WTC11 (cell line): ENCODE measurements around the gene IL6ST. TPM values are rescaled to one million over a fixed set of nuclear protein-coding genes. Genes with fewer than 3 reads are reported as not detected.

Experiments used
- ATAC-seq: fragments of 200-7000 bp; cut with Tn5 transposase; 2 replicates; pipeline ENCODE4 v1.10.0; 2021; ENCODE audit warnings: mild to moderate bottlenecking, moderate library complexity
- CTCF ChIA-PET: fragments of 300-600 bp; sonication (Branson Sonifier 250); formaldehyde crosslinking; loops from one replicate; lab custom pipeline; 2021; ENCODE audit warnings: antibody characterized with exemption; lab: Charles Lee
- POLR2A ChIA-PET: fragments of 350-600 bp; sonication (Branson Sonifier 250); formaldehyde crosslinking; loops from one replicate; lab custom pipeline; 2021; ENCODE audit warnings: antibody characterized with exemption; lab: Charles Lee
- DNase-seq: peaks from one replicate; pipeline ENCODE4 v3.0.0; 2021; ENCODE audit warnings: low spot score
- H3K27ac Mint-ChIP-seq: 2 replicates; pipeline ENCODE4 v1.8.0; 2021; ENCODE audit warnings: mixed read lengths
- H3K27me3 Mint-ChIP-seq: 2 replicates; pipeline ENCODE4 v1.8.0; 2021; ENCODE audit warnings: low read depth, mild to moderate bottlenecking, moderate library complexity, mixed read lengths
- H3K36me3 Mint-ChIP-seq: 2 replicates; pipeline ENCODE4 v1.8.0; 2021; ENCODE audit warnings: mixed read lengths
- H3K4me1 Mint-ChIP-seq: 2 replicates; pipeline ENCODE4 v1.8.0; 2022; ENCODE audit warnings: mixed read lengths
- H3K4me3 Mint-ChIP-seq: 2 replicates; pipeline ENCODE4 v1.8.0; 2021; ENCODE audit warnings: mild to moderate bottlenecking, moderate library complexity, mixed read lengths
- H3K9me3 Mint-ChIP-seq: 2 replicates; pipeline ENCODE4 v1.8.0; 2021; ENCODE audit warnings: mixed read lengths
- CREB1 ChIP-seq: sonication (generic); formaldehyde crosslinking; IDR thresholded peaks from 2 replicates; pipeline ENCODE4 v1.8.0; 2023; ENCODE audit warnings: mild to moderate bottlenecking, missing genetic modification reagents
- FOXJ3 ChIP-seq: sonication (generic); formaldehyde crosslinking; IDR thresholded peaks from 2 replicates; pipeline ENCODE4 v1.9.0; 2021; ENCODE audit warnings: missing genetic modification reagents, mild to moderate bottlenecking, borderline replicate concordance
- GRHL2 ChIP-seq: fragments of 250-450 bp; sonication (Bioruptor Pico); IDR thresholded peaks from 2 replicates; pipeline ENCODE4 v1.8.0; 2022; ENCODE audit warnings: mild to moderate bottlenecking, moderate library complexity; ENCODE audit not compliant: insufficient replicate concordance, severe bottlenecking
- HMGA2 ChIP-seq: fragments of 250-450 bp; sonication (Bioruptor Pico); IDR thresholded peaks from 2 replicates; pipeline ENCODE4 v1.4.0; 2021; ENCODE audit warnings: mild to moderate bottlenecking, moderate library complexity
- KAT7 ChIP-seq: sonication (generic); formaldehyde crosslinking; IDR thresholded peaks from 2 replicates; pipeline ENCODE4 v1.8.1; 2023; ENCODE audit warnings: missing genetic modification reagents, mild to moderate bottlenecking, borderline replicate concordance
- MXD4 ChIP-seq: fragments of 250-450 bp; sonication (Bioruptor Pico); IDR thresholded peaks from 2 replicates; pipeline ENCODE4 v1.8.0; 2021; ENCODE audit warnings: mild to moderate bottlenecking, moderate library complexity, borderline replicate concordance
- NR1H2 ChIP-seq: sonication (generic); formaldehyde crosslinking; IDR thresholded peaks from 2 replicates; pipeline ENCODE4 v1.9.0; 2021; ENCODE audit warnings: mild to moderate bottlenecking, moderate library complexity, missing genetic modification reagents
- SOX15 ChIP-seq: fragments of 250-450 bp; sonication (Bioruptor Pico); IDR thresholded peaks from 2 replicates; pipeline ENCODE4 v1.9.0; 2021; ENCODE audit warnings: mild to moderate bottlenecking
- TEAD1 ChIP-seq: sonication (generic); formaldehyde crosslinking; IDR thresholded peaks from 2 replicates; pipeline ENCODE4 v1.8.0; 2022; ENCODE audit warnings: mild to moderate bottlenecking, missing genetic modification reagents
- ZNF121 ChIP-seq: sonication (generic); formaldehyde crosslinking; IDR thresholded peaks from 2 replicates; pipeline ENCODE4 v1.8.0; 2023; ENCODE audit warnings: missing genetic modification reagents
- ZNF232 ChIP-seq: sonication (generic); formaldehyde crosslinking; IDR thresholded peaks from 2 replicates; pipeline ENCODE4 v1.8.0; 2022; ENCODE audit warnings: mild to moderate bottlenecking, missing genetic modification reagents
- total RNA-seq: library from RNA; stranded (reverse); gene quantifications from 3 replicates; pipeline ENCODE4 v1.2.3, GENCODE V29; 2021
- TF ChIP-seq, protein P1 (sequence below): sonication (generic); formaldehyde crosslinking; IDR thresholded peaks from 2 replicates; pipeline ENCODE4 v1.8.1; 2022; ENCODE audit warnings: mild to moderate bottlenecking, moderate library complexity, missing genetic modification reagents
- TF ChIP-seq, protein P2 (sequence below): sonication (generic); formaldehyde crosslinking; conservative IDR thresholded peaks from 2 replicates; pipeline ENCODE4 v1.8.1; 2023; ENCODE audit warnings: mild to moderate bottlenecking, low read depth, missing genetic modification reagents, moderate library complexity
- TF ChIP-seq, protein P3 (sequence below): sonication (generic); formaldehyde crosslinking; IDR thresholded peaks from 2 replicates; pipeline ENCODE4 v1.8.0; 2023; ENCODE audit warnings: missing genetic modification reagents, mild to moderate bottlenecking, borderline replicate concordance
- TF ChIP-seq, protein P4 (sequence below): fragments of 200-600 bp; IDR thresholded peaks from 2 replicates; pipeline ENCODE4 v1.8.0; 2022; ENCODE audit warnings: antibody characterized with exemption
- TF ChIP-seq, protein P5 (sequence below): fragments of 250-450 bp; sonication (Bioruptor Pico); IDR thresholded peaks from 2 replicates; pipeline ENCODE4 v1.9.0; 2021; ENCODE audit warnings: mild to moderate bottlenecking, borderline replicate concordance
- TF ChIP-seq, protein P6 (sequence below): sonication (generic); formaldehyde crosslinking; IDR thresholded peaks from 2 replicates; pipeline ENCODE4 v1.8.0; 2023; ENCODE audit warnings: missing genetic modification reagents

The IL6ST gene
- total RNA-seq, 1 experiment from 2014 or later, result 8.4 TPM

DNA sequence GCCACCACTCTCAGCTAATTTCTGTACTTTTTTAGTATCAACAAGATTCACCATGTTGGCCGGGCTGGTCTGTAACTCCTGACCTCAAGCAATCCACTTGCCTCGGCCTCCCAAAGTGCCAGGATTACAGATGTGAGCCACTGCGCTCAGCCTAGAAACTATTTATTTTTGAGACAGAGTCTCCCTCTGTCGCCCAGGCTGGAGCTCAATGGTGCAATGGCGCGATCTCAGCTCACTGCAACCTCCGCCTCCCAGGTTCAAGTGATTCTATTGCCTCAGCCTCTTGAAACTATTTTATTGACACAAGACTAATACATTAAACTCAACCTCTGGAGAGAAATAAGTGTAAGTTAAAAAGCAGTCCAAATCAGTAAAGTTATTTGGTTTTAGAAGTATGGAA lies 34.0 kb downstream of the IL6ST start (continued):
- TF ChIP-seq, protein P1, sequence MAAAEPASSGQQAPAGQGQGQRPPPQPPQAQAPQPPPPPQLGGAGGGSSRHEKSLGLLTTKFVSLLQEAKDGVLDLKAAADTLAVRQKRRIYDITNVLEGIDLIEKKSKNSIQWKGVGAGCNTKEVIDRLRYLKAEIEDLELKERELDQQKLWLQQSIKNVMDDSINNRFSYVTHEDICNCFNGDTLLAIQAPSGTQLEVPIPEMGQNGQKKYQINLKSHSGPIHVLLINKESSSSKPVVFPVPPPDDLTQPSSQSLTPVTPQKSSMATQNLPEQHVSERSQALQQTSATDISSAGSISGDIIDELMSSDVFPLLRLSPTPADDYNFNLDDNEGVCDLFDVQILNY (CRISPR knock-in tag), result no peak
- TF ChIP-seq, protein P2, sequence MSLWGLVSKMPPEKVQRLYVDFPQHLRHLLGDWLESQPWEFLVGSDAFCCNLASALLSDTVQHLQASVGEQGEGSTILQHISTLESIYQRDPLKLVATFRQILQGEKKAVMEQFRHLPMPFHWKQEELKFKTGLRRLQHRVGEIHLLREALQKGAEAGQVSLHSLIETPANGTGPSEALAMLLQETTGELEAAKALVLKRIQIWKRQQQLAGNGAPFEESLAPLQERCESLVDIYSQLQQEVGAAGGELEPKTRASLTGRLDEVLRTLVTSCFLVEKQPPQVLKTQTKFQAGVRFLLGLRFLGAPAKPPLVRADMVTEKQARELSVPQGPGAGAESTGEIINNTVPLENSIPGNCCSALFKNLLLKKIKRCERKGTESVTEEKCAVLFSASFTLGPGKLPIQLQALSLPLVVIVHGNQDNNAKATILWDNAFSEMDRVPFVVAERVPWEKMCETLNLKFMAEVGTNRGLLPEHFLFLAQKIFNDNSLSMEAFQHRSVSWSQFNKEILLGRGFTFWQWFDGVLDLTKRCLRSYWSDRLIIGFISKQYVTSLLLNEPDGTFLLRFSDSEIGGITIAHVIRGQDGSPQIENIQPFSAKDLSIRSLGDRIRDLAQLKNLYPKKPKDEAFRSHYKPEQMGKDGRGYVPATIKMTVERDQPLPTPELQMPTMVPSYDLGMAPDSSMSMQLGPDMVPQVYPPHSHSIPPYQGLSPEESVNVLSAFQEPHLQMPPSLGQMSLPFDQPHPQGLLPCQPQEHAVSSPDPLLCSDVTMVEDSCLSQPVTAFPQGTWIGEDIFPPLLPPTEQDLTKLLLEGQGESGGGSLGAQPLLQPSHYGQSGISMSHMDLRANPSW, result no peak
- no peak for TF ChIP-seq ZNF232
- TF ChIP-seq, protein P3, sequence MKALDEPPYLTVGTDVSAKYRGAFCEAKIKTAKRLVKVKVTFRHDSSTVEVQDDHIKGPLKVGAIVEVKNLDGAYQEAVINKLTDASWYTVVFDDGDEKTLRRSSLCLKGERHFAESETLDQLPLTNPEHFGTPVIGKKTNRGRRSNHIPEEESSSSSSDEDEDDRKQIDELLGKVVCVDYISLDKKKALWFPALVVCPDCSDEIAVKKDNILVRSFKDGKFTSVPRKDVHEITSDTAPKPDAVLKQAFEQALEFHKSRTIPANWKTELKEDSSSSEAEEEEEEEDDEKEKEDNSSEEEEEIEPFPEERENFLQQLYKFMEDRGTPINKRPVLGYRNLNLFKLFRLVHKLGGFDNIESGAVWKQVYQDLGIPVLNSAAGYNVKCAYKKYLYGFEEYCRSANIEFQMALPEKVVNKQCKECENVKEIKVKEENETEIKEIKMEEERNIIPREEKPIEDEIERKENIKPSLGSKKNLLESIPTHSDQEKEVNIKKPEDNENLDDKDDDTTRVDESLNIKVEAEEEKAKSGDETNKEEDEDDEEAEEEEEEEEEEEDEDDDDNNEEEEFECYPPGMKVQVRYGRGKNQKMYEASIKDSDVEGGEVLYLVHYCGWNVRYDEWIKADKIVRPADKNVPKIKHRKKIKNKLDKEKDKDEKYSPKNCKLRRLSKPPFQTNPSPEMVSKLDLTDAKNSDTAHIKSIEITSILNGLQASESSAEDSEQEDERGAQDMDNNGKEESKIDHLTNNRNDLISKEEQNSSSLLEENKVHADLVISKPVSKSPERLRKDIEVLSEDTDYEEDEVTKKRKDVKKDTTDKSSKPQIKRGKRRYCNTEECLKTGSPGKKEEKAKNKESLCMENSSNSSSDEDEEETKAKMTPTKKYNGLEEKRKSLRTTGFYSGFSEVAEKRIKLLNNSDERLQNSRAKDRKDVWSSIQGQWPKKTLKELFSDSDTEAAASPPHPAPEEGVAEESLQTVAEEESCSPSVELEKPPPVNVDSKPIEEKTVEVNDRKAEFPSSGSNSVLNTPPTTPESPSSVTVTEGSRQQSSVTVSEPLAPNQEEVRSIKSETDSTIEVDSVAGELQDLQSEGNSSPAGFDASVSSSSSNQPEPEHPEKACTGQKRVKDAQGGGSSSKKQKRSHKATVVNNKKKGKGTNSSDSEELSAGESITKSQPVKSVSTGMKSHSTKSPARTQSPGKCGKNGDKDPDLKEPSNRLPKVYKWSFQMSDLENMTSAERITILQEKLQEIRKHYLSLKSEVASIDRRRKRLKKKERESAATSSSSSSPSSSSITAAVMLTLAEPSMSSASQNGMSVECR (CRISPR knock-in tag), result no peak

DNA sequence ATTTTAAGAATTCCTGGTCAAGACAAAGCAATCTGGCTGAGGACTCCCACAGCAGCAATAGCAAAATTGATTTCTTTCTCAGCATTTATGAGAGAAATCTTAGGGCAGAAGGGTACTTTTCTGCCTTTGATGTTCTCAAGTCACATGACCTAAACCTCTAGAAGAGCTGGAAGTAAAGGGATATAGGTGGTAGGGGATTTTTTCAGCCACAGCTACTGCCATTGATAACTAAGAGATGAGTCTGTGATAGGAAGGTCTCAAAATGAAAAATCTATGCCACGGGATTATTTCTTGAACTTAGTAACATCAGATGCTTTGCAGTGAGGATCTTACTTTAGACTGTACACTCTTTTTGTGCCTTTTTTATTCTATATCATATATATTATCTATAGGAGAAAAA lies 35.6 kb downstream of the IL6ST start:
- POLR2A ChIA-PET, result no interaction called here
- no peak for ATAC-seq
- H3K4me3 Mint-ChIP-seq, result no peak overlapping the region
- peaks cover 3% of the 10 kb centered on the region; the same call in 1 of the 2 replicates for H3K36me3 Mint-ChIP-seq
- H3K27ac Mint-ChIP-seq, result no peak overlapping the region
- no peaks in the 10 kb centered on the region for H3K9me3 Mint-ChIP-seq
- CTCF ChIA-PET, result no interaction called here
- H3K4me1 Mint-ChIP-seq, result no peaks in the 10 kb centered on the region
- no peak for DNase-seq
- no peaks in the 10 kb centered on the region for H3K27me3 Mint-ChIP-seq
- TF ChIP-seq FOXJ3 (CRISPR knock-in tag), result no peak
- no peak for TF ChIP-seq HMGA2 (CRISPR knock-in tag)
- no peak for TF ChIP-seq GRHL2 (CRISPR knock-in tag)
- no peak for TF ChIP-seq NR1H2 (CRISPR knock-in tag)
- no peak for TF ChIP-seq CREB1
- TF ChIP-seq, protein P4, sequence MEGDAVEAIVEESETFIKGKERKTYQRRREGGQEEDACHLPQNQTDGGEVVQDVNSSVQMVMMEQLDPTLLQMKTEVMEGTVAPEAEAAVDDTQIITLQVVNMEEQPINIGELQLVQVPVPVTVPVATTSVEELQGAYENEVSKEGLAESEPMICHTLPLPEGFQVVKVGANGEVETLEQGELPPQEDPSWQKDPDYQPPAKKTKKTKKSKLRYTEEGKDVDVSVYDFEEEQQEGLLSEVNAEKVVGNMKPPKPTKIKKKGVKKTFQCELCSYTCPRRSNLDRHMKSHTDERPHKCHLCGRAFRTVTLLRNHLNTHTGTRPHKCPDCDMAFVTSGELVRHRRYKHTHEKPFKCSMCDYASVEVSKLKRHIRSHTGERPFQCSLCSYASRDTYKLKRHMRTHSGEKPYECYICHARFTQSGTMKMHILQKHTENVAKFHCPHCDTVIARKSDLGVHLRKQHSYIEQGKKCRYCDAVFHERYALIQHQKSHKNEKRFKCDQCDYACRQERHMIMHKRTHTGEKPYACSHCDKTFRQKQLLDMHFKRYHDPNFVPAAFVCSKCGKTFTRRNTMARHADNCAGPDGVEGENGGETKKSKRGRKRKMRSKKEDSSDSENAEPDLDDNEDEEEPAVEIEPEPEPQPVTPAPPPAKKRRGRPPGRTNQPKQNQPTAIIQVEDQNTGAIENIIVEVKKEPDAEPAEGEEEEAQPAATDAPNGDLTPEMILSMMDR, result no peak
- no peak for TF ChIP-seq MXD4
- TF ChIP-seq SOX15 (CRISPR knock-in tag), result no peak
- TF ChIP-seq KAT7 (CRISPR knock-in tag), result no peak
- TF ChIP-seq, protein P3 (CRISPR knock-in tag), result no peak
- TF ChIP-seq, protein P5, sequence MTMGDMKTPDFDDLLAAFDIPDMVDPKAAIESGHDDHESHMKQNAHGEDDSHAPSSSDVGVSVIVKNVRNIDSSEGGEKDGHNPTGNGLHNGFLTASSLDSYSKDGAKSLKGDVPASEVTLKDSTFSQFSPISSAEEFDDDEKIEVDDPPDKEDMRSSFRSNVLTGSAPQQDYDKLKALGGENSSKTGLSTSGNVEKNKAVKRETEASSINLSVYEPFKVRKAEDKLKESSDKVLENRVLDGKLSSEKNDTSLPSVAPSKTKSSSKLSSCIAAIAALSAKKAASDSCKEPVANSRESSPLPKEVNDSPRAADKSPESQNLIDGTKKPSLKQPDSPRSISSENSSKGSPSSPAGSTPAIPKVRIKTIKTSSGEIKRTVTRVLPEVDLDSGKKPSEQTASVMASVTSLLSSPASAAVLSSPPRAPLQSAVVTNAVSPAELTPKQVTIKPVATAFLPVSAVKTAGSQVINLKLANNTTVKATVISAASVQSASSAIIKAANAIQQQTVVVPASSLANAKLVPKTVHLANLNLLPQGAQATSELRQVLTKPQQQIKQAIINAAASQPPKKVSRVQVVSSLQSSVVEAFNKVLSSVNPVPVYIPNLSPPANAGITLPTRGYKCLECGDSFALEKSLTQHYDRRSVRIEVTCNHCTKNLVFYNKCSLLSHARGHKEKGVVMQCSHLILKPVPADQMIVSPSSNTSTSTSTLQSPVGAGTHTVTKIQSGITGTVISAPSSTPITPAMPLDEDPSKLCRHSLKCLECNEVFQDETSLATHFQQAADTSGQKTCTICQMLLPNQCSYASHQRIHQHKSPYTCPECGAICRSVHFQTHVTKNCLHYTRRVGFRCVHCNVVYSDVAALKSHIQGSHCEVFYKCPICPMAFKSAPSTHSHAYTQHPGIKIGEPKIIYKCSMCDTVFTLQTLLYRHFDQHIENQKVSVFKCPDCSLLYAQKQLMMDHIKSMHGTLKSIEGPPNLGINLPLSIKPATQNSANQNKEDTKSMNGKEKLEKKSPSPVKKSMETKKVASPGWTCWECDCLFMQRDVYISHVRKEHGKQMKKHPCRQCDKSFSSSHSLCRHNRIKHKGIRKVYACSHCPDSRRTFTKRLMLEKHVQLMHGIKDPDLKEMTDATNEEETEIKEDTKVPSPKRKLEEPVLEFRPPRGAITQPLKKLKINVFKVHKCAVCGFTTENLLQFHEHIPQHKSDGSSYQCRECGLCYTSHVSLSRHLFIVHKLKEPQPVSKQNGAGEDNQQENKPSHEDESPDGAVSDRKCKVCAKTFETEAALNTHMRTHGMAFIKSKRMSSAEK (CRISPR knock-in tag), result no peak
- no peak for TF ChIP-seq TEAD1 (CRISPR knock-in tag)
- TF ChIP-seq, protein P6, sequence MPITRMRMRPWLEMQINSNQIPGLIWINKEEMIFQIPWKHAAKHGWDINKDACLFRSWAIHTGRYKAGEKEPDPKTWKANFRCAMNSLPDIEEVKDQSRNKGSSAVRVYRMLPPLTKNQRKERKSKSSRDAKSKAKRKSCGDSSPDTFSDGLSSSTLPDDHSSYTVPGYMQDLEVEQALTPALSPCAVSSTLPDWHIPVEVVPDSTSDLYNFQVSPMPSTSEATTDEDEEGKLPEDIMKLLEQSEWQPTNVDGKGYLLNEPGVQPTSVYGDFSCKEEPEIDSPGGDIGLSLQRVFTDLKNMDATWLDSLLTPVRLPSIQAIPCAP (CRISPR knock-in tag), result no peak
- TF ChIP-seq ZNF121 (CRISPR knock-in tag), result no peak
